ENCODE measurements around the gene NOL7. TPM values are rescaled to one million over a fixed set of nuclear protein-coding genes. Genes with fewer than 3 reads are reported as not detected.
A peak's percentile ranks its signal among the peaks of the same experiment; 100 is the strongest.

Gene NOL7
- polyA plus RNA-seq, 3 donors, result 22.7 to 58.5 (median 56.9) TPM

GRCh38 chr6:13624871-13625288 lies 9.7 kb downstream of the NOL7 start:
- no peak overlapping the region for H2AFZ ChIP-seq (ENCODE audit: insufficient read depth, low read depth, low read length, poor library complexity, severe bottlenecking)
- peaks cover 83 to 97% of the 10 kb centered on the region in 2 donors for H3K36me3 ChIP-seq (replicated peaks in 1 of 2; ENCODE audit: control insufficient read depth in 1 of 2, insufficient read depth in 2 of 2, low read length in 2 of 2)
- intact Hi-C loops (cut with micrococcal nuclease), result no loop called here
- no peaks in the 10 kb centered on the region for H3K27me3 Mint-ChIP-seq (ENCODE audit: low read depth in 3 of 3)
- WGBS (ENCODE audit: insufficient coverage), result 92% methylated on average over 1 of the region's 4 CpGs
- H3K4me3 Mint-ChIP-seq, result no peak overlapping the region
- no peaks in the 10 kb centered on the region for H3K4me1 ChIP-seq (ENCODE audit: control insufficient read depth in 1 of 2, insufficient read depth in 2 of 2, low read length in 2 of 2)
- no peaks in the 10 kb centered on the region for H3K9me3 ChIP-seq (replicated peaks in 1 of 2; ENCODE audit: control insufficient read depth in 1 of 2, insufficient read depth in 1 of 2, low read length in 2 of 2)
- H3K27me3 ChIP-seq (ENCODE audit: control insufficient read depth in 2 of 2, insufficient read depth in 2 of 2, low read length in 2 of 2), result no peaks in the 10 kb centered on the region
- H3K36me3 Mint-ChIP-seq, result peaks cover 65 to 82% of the 10 kb centered on the region in 2 donors
- TF ChIP-seq, protein P1, sequence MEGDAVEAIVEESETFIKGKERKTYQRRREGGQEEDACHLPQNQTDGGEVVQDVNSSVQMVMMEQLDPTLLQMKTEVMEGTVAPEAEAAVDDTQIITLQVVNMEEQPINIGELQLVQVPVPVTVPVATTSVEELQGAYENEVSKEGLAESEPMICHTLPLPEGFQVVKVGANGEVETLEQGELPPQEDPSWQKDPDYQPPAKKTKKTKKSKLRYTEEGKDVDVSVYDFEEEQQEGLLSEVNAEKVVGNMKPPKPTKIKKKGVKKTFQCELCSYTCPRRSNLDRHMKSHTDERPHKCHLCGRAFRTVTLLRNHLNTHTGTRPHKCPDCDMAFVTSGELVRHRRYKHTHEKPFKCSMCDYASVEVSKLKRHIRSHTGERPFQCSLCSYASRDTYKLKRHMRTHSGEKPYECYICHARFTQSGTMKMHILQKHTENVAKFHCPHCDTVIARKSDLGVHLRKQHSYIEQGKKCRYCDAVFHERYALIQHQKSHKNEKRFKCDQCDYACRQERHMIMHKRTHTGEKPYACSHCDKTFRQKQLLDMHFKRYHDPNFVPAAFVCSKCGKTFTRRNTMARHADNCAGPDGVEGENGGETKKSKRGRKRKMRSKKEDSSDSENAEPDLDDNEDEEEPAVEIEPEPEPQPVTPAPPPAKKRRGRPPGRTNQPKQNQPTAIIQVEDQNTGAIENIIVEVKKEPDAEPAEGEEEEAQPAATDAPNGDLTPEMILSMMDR (IDR thresholded peaks at IDR 0.05), result peak; percentile 47
- peaks cover 8% of the 10 kb centered on the region for H4K20me1 ChIP-seq (ENCODE audit: insufficient read depth, low read length)
- peak; percentile 4 to 19 (median 15) for DNase-seq
- H3K79me2 ChIP-seq (ENCODE audit: insufficient read depth, low read length), result no peaks in the 10 kb centered on the region
- H3K9ac ChIP-seq (ENCODE audit: insufficient read depth, low read length, poor library complexity, severe bottlenecking), result no peak overlapping the region
- H3K27ac ChIP-seq (ENCODE audit: low read depth in 1 of 2, low read length in 2 of 2), result no peak overlapping the region
- H3K4me1 Mint-ChIP-seq, result no peaks in the 10 kb centered on the region
- H3K4me2 ChIP-seq (replicated peaks; ENCODE audit: extremely low read depth, low read length, poor library complexity, severe bottlenecking), result no peak overlapping the region
- H3K27ac Mint-ChIP-seq, result peak overlapping the region in 4 of 7 donors; percentile 10 to 84 (median 59)
- H3K4me3 ChIP-seq (replicated peaks in 1 of 3; ENCODE audit: low read depth in 2 of 3, low read length in 3 of 3), result no peak overlapping the region
- no peaks in the 10 kb centered on the region for H3K9me3 Mint-ChIP-seq

DNA sequence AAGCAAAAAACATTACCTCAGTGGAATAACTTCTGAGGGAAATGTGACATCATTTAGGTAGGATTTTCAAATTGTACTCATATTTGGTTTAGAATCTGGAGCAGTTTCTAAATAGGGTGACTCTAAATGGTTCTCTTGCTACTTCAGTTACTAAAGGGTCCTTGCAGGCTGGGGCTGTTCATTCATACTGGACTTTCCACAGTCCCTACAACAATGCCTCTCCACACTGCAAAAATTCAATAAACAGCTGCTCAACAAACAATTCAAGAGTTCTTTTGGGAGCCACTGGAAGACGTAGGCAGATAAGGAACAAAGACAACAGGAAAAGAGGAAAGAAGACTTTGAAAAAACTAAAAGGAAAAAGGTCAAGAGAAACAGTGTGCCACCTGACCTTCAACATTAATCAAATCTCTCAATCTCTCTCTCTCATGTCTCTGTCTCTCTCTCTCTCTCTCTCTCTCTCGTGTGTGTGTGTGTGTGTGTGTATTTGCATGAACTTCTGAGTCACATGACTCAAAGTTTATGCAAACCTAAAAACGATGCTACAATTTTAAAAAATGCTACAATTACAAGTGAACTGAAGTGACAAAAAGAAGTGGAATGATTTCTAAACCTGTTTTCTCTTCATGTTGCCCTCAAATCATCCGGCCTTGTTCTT lies 14.5 kb downstream of the NOL7 start:
- Histone ChIP-seq H3K27me3 (ENCODE audit: control insufficient read depth in 2 of 2, insufficient read depth in 2 of 2, low read length in 2 of 2) (no peaks in the 10 kb centered on the region), H3K9me3 (replicated peaks in 1 of 2; ENCODE audit: control insufficient read depth in 1 of 2, insufficient read depth in 1 of 2, low read length in 2 of 2) (no peaks in the 10 kb centered on the region), H4K20me1 (ENCODE audit: insufficient read depth, low read length) (no peaks in the 10 kb centered on the region), H3K27ac (ENCODE audit: low read depth in 1 of 2, low read length in 2 of 2) (no peak overlapping the region), H3K9ac (ENCODE audit: insufficient read depth, low read length, poor library complexity, severe bottlenecking) (no peak overlapping the region), H3K4me3 (replicated peaks in 1 of 3; ENCODE audit: low read depth in 2 of 3, low read length in 3 of 3) (no peak overlapping the region), H3K36me3 (replicated peaks in 1 of 2; ENCODE audit: control insufficient read depth in 1 of 2, insufficient read depth in 2 of 2, low read length in 2 of 2) (peaks cover 65 to 94% of the 10 kb centered on the region in 2 donors), H3K79me2 (ENCODE audit: insufficient read depth, low read length) (no peaks in the 10 kb centered on the region), H3K4me1 (ENCODE audit: control insufficient read depth in 1 of 2, insufficient read depth in 2 of 2, low read length in 2 of 2) (no peaks in the 10 kb centered on the region), H3K4me2 (replicated peaks; ENCODE audit: extremely low read depth, low read length, poor library complexity, severe bottlenecking) (no peak overlapping the region), H2AFZ (ENCODE audit: insufficient read depth, low read depth, low read length, poor library complexity, severe bottlenecking) (no peak overlapping the region)
- no peak overlapping the region for H3K4me3 Mint-ChIP-seq
- H3K27ac Mint-ChIP-seq, result peak overlapping the region in 1 of 7 donors; percentile 6
- DNase-seq, result no peak
- H3K27me3 Mint-ChIP-seq (ENCODE audit: low read depth in 3 of 3), result peaks cover 0 to 1% (median 0%) of the 10 kb centered on the region in 3 donors
- H3K36me3 Mint-ChIP-seq, result peaks cover 52 to 77% of the 10 kb centered on the region in 2 donors
- intact Hi-C loops (cut with micrococcal nuclease), result no loop called here
- TF ChIP-seq, protein P1 (IDR thresholded peaks at IDR 0.05), result no peak
- no CpG with 5 or more reads among the region's 4 CpGs for WGBS (ENCODE audit: insufficient coverage)
- peaks cover 5% of the 10 kb centered on the region for H3K4me1 Mint-ChIP-seq
- peaks cover 0 to 1% (median 0%) of the 10 kb centered on the region in 7 donors for H3K9me3 Mint-ChIP-seq

Measured in CD14-positive monocyte (primary cell).